ENCODE data around the gene PNPLA6. TPM values are rescaled to one million over a fixed set of nuclear protein-coding genes. Genes with fewer than 3 reads are reported as not detected.

PNPLA6 gene
- total and polyA plus RNA-seq, 11 donors: 35.6 to 105 (median 49.9) TPM

- TF ChIP-seq POLR2A (IDR thresholded peaks at IDR 0.05) (no peak), CTCF (IDR thresholded peaks at IDR 0.05) (no peak)
- peak overlapping the region in 3 of 12 donors; percentile 28 to 89 (median 30) for H3K27ac ChIP-seq
- peak overlapping the region in 1 of 12 donors; percentile 1 for H3K4me3 ChIP-seq
- H3K27me3 ChIP-seq: no peaks in the 10 kb centered on the region
- WGBS, 4 donors: 67 to 87% (median 78%) methylated on average over 3 of the region's 3 CpGs
- intact Hi-C loops (cut with DNase I): no loop called here
- no peaks in the 10 kb centered on the region for H3K9me3 ChIP-seq
- no peak for DNase-seq
- H3K36me3 ChIP-seq: peaks cover 0 to 63% (median 52%) of the 10 kb centered on the region in 9 donors
- peaks cover 0 to 32% (median 0%) of the 10 kb centered on the region in 12 donors for H3K4me1 ChIP-seq
- peak in 3 of 4 donors; percentile 22 to 47 (median 30) for ATAC-seq
These were observed 9.1 kb downstream of the PNPLA6 start for GRCh38 chr19:7544626-7545025.

GRCh38 chr19:7545300-7545699 lies 9.8 kb downstream of the PNPLA6 start:
- H3K9me3 ChIP-seq: no peaks in the 10 kb centered on the region
- peak overlapping the region in 1 of 12 donors; percentile 89 for H3K27ac ChIP-seq
- TF ChIP-seq CTCF (IDR thresholded peaks at IDR 0.05) (no peak), POLR2A (IDR thresholded peaks at IDR 0.05) (no peak)
- no peaks in the 10 kb centered on the region for H3K27me3 ChIP-seq
- WGBS, 4 donors: 90 to 93% (median 92%) methylated on average over 7 to 8 of the region's 8 CpGs
- no peak overlapping the region for H3K4me3 ChIP-seq
- DNase-seq (no peak), ATAC-seq (no peak)
- H3K36me3 ChIP-seq: peaks cover 0 to 63% (median 46%) of the 10 kb centered on the region in 9 donors
- peaks cover 0 to 32% (median 0%) of the 10 kb centered on the region in 12 donors for H3K4me1 ChIP-seq
- intact Hi-C loops (cut with DNase I): no loop called here

- TF ChIP-seq POLR2A (IDR thresholded peaks at IDR 0.05) (no peak), CTCF (IDR thresholded peaks at IDR 0.05) (no peak)
- H3K9me3 ChIP-seq: no peaks in the 10 kb centered on the region
- H3K27ac ChIP-seq: peak overlapping the region in 1 of 12 donors; percentile 89
- ATAC-seq (no peak), DNase-seq (no peak)
- WGBS, 4 donors: 80 to 92% (median 87%) methylated on average over 1 of the region's 1 CpG
- no peak overlapping the region for H3K4me3 ChIP-seq
- H3K4me1 ChIP-seq: peaks cover 0 to 32% (median 0%) of the 10 kb centered on the region in 12 donors
- H3K36me3 ChIP-seq: peaks cover 0 to 63% (median 40%) of the 10 kb centered on the region in 9 donors
- H3K27me3 ChIP-seq: no peaks in the 10 kb centered on the region
- intact Hi-C loops (cut with DNase I): no loop called here
These were observed 10.4 kb downstream of the PNPLA6 start for GRCh38 chr19:7545904-7546303.

GRCh38 chr19:7547159-7547558 lies 11.6 kb downstream of the PNPLA6 start:
- H3K27me3 ChIP-seq: no peaks in the 10 kb centered on the region
- H3K36me3 ChIP-seq: peaks cover 0 to 60% (median 31%) of the 10 kb centered on the region in 9 donors
- no peak overlapping the region for H3K27ac ChIP-seq
- ATAC-seq (no peak), DNase-seq (no peak)
- WGBS, 4 donors: 86 to 91% (median 89%) methylated on average over 3 of the region's 3 CpGs
- H3K9me3 ChIP-seq: no peaks in the 10 kb centered on the region
- no peak overlapping the region for H3K4me3 ChIP-seq
- TF ChIP-seq POLR2A (IDR thresholded peaks at IDR 0.05) (no peak), CTCF (IDR thresholded peaks at IDR 0.05) (no peak)
- intact Hi-C loops (cut with DNase I): no loop called here
- peaks cover 0 to 32% (median 0%) of the 10 kb centered on the region in 12 donors for H3K4me1 ChIP-seq

Measured in heart left ventricle (tissue), 16 donors.